Nephron progenitor cell (in vitro differentiated cells): ENCODE results near the gene TEN1.

ENCODE experiments used
- DNase-seq: peaks from one replicate; pipeline ENCODE4 v3.0.0; 2021
- H3K27ac Mint-ChIP-seq: 2 replicates; pipeline ENCODE4 v1.8.0; 2021; ENCODE audit warnings: mild to moderate bottlenecking, moderate library complexity, mixed read lengths
- H3K27me3 Mint-ChIP-seq: 2 replicates; pipeline ENCODE4 v1.8.0; 2021; ENCODE audit warnings: mild to moderate bottlenecking, low read depth, mixed read lengths; ENCODE audit not compliant: poor library complexity
- H3K36me3 Mint-ChIP-seq: 2 replicates; pipeline ENCODE4 v1.8.0; 2021; ENCODE audit warnings: low read depth, mixed read lengths
- H3K4me1 Mint-ChIP-seq: 2 replicates; pipeline ENCODE4 v1.8.0; 2021; ENCODE audit warnings: mixed read lengths
- H3K4me3 Mint-ChIP-seq: 2 replicates; pipeline ENCODE4 v1.8.0; 2021; ENCODE audit warnings: mild to moderate bottlenecking, moderate library complexity, mixed read lengths
- H3K9me3 Mint-ChIP-seq: 2 replicates; pipeline ENCODE4 v1.8.0; 2021; ENCODE audit warnings: mild to moderate bottlenecking, moderate library complexity, mixed read lengths
- CTCF ChIP-seq: fragments of 200-600 bp; sonication (generic); IDR thresholded peaks from 2 replicates; pipeline ENCODE4 v1.5.0; 2021; ENCODE audit warnings: antibody characterized with exemption

The TEN1 gene

GRCh38 chr17:76002100-76002499, 23.1 kb downstream of the TEN1 start:
- Mint-ChIP-seq H3K36me3 (peaks cover 8% of the 10 kb centered on the region), H3K4me3 (no peak overlapping the region), H3K27ac (no peak overlapping the region), H3K9me3 (no peaks in the 10 kb centered on the region), H3K4me1 (peaks cover 30% of the 10 kb centered on the region), H3K27me3 (no peaks in the 10 kb centered on the region)
- no peak for DNase-seq
- TF ChIP-seq CTCF: no peak

GRCh38 chr17:76003915-76004314, 24.9 kb downstream of the TEN1 start:
- Mint-ChIP-seq H3K36me3 (peaks cover 4% of the 10 kb centered on the region), H3K9me3 (no peaks in the 10 kb centered on the region), H3K4me1 (peaks cover 16% of the 10 kb centered on the region), H3K27ac (no peak overlapping the region), H3K27me3 (no peaks in the 10 kb centered on the region), H3K4me3 (no peak overlapping the region)
- no peak for TF ChIP-seq CTCF
- no peak for DNase-seq

- no peak overlapping the region for H3K27ac Mint-ChIP-seq
- no peaks in the 10 kb centered on the region for H3K9me3 Mint-ChIP-seq
- peaks cover 19% of the 10 kb centered on the region for H3K4me1 Mint-ChIP-seq
- no peaks in the 10 kb centered on the region for H3K27me3 Mint-ChIP-seq
- TF ChIP-seq CTCF: no peak
- peaks cover 8% of the 10 kb centered on the region for H3K36me3 Mint-ChIP-seq
- no peak for DNase-seq
- no peak overlapping the region for H3K4me3 Mint-ChIP-seq
These were observed 25.8 kb downstream of the TEN1 start for GRCh38 chr17:76004750-76005262.

GRCh38 chr17:76005263-76006149, 26.5 kb downstream of the TEN1 start:
- Mint-ChIP-seq H3K4me3 (no peak overlapping the region), H3K9me3 (no peaks in the 10 kb centered on the region), H3K36me3 (peaks cover 8% of the 10 kb centered on the region), H3K4me1 (peaks cover 16% of the 10 kb centered on the region), H3K27me3 (no peaks in the 10 kb centered on the region), H3K27ac (peak overlapping the region; percentile 12)
- DNase-seq: peak; percentile 86
- TF ChIP-seq CTCF: peak; percentile 72

- Mint-ChIP-seq H3K9me3 (no peaks in the 10 kb centered on the region), H3K4me1 (peaks cover 16% of the 10 kb centered on the region), H3K27ac (no peak overlapping the region), H3K36me3 (peaks cover 8% of the 10 kb centered on the region), H3K4me3 (no peak overlapping the region), H3K27me3 (no peaks in the 10 kb centered on the region)
- DNase-seq: no peak
- TF ChIP-seq CTCF: no peak
These were observed 28.2 kb downstream of the TEN1 start for GRCh38 chr17:76007131-76007849.
